Measurements from ENCODE around the gene B9D2.

GRCh38 chr19:41310033-41310831 is 53.7 kb downstream of the B9D2 start, which contains the start of gene CCDC97:
- TF ChIP-seq EZH2 (IDR thresholded peaks at IDR 0.05; ENCODE audit: borderline replicate concordance) (no peak), EZH2phosphoT487 (IDR thresholded peaks at IDR 0.05; ENCODE audit: low read depth, severe bottlenecking, unreplicated experiment) (no peak)

Data from hepatocyte (in vitro differentiated cells).